GM13977 (cell line): ENCODE data around the gene GID8.
"Not testable (repeated sequence)": the region's sequence is repeated elsewhere in the genome, so short reads cannot be mapped to it uniquely, and the experiment has no call there.

ENCODE experiments used
- DNase-seq: peaks from one replicate; pipeline ENCODE4 v3.0.0; 2012; ENCODE audit warnings: low spot score
- in situ Hi-C: fragments of 300-500 bp; cut with MboI; formaldehyde crosslinking; loops from one replicate; pipeline ENCODE4 v1.12.0; 2022; ENCODE audit warnings: low sequenced_read_pairs, low pct_unique_long_range_greater_than_20kb, mixed read lengths, inconsistent platforms; ENCODE audit not compliant: unreplicated experiment
- TF ChIP-seq, protein P1 (sequence below): IDR thresholded peaks from 2 replicates; pipeline ENCODE4 v1.5.1; 2012; ENCODE audit warnings: mild to moderate bottlenecking, control low read depth; ENCODE audit not compliant: insufficient read depth; ENCODE audit errors: extremely low read depth, missing control alignments

Gene GID8

DNA sequence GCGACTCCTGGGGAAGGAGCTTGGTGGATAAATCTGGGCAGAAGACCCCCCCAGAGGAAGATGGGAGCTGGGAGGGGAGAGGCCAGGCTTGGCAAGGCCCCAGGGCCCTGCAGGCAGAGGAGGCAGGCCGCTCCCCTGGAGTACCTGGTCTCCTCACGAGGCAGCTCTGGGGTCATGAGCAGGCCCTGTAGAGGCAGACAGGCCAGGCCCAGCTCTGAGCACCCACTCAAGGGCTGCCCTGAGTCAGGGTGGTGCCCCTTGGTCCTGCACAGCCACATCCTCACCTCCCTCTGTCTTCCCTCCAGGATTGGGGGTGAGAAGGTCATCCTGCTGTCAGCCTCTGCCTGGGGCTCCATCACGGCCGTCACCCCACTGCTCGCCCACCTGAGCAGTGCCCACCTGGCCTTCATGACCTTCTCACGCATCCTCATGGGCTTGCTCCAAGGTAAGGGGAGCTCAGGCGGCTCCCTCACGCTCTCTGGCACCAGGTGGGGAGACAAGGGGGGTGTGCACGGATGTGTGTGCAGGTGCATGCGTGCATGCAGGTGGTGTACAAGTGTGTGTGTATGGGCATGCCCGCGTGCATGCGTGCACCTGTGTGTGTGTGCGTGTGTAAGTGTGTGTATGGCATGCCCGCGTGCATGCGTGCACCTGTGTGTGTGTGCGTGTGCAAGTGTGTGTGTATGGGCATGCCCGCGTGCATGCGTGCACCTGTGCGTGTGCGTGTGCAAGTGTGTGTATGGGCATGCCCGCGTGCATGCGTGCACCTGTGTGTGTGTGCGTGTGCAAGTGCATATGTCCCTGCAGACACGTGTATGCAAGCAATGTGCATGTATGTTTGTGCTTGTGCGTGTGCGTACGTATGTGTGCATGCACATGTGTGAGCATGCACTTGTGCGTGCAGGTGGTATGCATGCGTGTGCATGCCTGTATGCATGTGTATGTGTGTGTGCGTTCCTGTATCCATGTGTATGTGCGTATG, 19.5 kb downstream of the GID8 start:
- no peak for DNase-seq
- TF ChIP-seq, protein P1, sequence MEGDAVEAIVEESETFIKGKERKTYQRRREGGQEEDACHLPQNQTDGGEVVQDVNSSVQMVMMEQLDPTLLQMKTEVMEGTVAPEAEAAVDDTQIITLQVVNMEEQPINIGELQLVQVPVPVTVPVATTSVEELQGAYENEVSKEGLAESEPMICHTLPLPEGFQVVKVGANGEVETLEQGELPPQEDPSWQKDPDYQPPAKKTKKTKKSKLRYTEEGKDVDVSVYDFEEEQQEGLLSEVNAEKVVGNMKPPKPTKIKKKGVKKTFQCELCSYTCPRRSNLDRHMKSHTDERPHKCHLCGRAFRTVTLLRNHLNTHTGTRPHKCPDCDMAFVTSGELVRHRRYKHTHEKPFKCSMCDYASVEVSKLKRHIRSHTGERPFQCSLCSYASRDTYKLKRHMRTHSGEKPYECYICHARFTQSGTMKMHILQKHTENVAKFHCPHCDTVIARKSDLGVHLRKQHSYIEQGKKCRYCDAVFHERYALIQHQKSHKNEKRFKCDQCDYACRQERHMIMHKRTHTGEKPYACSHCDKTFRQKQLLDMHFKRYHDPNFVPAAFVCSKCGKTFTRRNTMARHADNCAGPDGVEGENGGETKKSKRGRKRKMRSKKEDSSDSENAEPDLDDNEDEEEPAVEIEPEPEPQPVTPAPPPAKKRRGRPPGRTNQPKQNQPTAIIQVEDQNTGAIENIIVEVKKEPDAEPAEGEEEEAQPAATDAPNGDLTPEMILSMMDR: no peak
- in situ Hi-C loops: no loop called here

DNA sequence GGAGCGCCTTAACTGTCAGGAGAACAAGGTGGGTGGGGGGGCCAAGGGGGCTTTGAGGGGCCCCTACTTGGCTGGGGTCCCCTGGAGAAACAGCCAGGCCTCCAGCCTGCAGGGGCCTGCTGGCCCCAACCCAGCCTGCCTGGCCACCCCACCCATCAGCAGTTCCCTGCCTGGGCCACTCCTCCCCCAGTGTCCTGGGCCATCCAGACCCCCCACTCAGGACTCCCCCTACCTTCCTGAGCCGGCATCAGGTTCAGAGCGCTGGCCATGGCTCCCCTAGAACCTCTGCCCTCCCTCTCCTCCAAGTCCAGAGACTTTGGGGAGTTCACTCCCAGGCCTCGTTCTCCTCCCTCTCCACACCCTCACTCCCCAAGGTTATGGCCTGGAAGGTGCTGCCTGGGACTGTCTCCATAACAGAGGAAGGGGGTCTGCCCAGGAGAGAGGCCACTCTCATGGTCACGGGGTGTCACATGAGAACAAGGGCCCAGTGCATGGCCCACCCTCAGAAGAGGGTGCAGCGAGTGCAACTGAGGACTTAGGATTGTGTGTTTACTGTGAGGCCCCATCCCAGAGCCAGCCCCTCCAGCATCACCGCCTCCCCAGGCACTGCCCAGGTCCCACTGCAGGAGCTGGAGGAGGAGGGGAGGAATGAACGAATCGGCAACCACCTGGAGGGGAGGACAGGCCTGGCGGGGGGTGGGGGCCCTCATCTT, 20.6 kb downstream of the GID8 start:
- DNase-seq: no peak
- TF ChIP-seq, protein P1: no peak
- in situ Hi-C loops: no loop called here

DNA sequence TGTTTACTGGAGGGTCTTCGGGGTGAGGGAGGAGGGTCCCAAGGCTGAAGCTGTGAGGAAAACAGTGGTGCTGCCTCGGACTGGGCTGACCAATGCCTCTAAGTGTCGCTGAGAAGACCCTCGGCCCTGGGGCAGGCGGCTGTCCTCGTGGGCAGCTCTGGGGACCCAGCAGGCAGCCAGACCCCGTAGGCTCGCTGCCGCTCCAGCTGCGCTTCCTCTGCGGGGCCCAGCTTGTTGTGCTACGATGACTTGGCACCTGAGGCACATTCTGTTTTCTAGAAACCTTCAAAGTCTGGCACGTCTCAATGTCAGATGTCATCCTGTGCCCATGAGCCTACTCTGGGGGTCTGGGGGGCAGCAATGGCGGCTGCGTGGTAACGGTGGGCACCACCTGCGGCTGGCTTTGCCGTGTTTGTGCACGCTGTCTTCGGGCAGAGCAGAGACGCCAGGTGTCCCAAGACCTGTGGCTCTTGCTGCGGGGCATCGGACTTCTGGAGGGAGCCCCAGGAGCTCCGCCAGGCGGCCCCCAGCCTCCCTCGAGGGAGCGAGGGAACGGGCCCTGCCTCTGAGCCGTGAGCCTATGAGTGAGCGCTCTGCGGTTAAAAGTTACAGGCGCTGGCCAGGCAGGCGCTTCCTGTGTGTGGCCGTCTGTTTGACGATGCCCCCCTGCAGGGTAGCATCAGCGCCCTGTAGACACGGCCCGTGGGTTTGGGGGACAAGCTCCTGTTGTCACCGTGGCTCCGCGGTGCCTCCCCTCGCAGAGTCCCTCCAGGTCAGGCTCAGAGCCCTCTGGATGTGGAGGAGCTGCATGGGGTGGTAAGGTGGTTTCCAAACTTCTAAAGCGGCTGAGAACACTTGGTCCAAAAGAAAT, 21.4 kb downstream of the GID8 start:
- DNase-seq: no peak
- TF ChIP-seq, protein P1: no peak
- in situ Hi-C loops: no loop called here

DNA sequence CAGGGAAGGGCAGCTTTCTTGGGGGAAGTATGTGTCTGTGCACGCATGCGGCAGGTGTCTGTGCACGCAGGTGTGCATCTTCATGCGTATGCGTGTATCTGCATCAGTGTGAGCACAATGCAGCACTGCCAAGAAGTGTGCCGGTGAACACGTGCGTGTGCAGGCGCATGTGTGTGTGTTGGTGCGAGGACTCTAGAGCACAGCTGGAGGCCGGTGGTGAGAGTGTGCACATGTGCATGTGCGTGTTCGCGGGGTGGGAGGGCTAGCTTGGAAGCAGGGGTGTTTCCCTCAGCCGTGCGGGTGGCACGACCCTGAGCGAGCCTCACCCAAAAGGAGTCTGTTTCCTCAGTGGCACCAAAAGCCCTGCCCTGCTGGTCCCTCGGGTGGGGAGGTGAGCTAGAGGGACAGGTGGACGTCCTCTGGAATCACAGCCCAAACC, 22.1 kb downstream of the GID8 start:
- in situ Hi-C loops: no loop called here
- no peak for DNase-seq
- TF ChIP-seq, protein P1: no peak

DNA sequence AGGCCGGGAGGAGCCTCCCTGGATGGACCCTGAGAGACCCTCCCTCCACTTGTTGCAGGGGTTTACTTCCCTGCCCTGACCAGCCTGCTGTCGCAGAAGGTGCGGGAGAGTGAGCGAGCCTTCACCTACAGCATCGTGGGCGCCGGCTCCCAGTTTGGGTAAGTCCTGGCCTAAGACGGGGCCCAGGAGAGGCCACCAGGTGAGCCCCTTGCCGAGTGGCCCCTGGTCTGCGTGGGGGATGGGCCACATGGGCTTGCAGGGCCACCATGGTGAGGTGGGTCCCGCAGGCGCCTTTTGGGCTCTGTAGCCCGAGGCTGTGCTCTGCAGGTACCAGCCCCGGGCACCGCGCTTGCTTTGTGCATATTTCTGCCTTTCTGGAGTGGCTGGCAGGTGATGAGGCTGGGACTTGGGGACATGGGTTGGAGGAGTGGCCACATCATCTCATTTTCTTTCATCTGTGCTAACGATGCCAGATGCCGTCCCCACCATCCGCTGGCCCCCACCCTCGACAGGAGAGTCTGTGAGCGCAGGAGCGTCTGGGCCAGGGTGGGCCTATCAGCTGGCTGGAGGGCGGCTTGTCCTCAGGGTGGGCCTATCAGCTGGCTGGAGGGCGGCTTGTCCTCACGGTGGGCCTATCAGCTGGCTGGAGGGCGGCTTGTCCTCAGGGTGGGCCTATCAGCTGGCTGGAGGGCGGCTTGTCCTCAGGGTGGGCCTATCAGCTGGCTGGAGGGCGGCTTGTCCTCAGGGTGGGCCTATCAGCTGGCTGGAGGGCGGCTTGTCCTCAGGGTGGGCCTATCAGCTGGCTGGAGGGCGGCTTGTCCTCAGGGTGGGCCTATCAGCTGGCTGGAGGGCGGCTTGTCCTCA, 22.7 kb downstream of the GID8 start:
- in situ Hi-C loops, DNase-seq: not testable (repeated sequence)

DNA sequence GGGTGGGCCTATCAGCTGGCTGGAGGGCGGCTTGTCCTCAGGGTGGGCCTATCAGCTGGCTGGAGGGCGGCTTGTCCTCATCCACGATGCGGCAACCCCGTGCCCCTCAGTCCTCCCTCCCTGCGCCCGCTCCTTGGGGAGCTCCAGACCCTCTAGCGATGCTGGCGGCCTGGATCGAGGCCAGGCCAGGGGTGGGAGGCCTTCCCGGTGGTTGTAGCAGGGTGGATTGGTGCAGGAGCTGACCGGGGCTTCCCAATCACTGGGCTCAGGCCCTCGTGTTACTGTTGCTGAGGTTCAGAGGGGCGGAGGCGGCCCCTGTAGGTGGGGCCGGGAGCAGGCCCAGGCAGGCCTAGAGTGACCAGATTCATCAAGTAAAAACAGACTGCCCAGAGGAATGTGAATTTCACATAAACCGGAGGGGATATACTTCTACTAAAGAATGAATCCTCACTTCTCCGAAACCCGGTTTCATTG, 23.4 kb downstream of the GID8 start:
- TF ChIP-seq, protein P1: no peak
- no peak for DNase-seq
- in situ Hi-C loops: no loop called here
